Measurements from ENCODE around the gene FAM193B. TPM values are rescaled to one million over a fixed set of nuclear protein-coding genes. Genes with fewer than 3 reads are reported as not detected.

Gene FAM193B
- total and polyA plus RNA-seq, 9 of the 15 experiments (the other 6 are each of a cell fraction or from before 2014, with no cell fraction given), result 4.4 to 76.4 (median 37.3) TPM

DNA sequence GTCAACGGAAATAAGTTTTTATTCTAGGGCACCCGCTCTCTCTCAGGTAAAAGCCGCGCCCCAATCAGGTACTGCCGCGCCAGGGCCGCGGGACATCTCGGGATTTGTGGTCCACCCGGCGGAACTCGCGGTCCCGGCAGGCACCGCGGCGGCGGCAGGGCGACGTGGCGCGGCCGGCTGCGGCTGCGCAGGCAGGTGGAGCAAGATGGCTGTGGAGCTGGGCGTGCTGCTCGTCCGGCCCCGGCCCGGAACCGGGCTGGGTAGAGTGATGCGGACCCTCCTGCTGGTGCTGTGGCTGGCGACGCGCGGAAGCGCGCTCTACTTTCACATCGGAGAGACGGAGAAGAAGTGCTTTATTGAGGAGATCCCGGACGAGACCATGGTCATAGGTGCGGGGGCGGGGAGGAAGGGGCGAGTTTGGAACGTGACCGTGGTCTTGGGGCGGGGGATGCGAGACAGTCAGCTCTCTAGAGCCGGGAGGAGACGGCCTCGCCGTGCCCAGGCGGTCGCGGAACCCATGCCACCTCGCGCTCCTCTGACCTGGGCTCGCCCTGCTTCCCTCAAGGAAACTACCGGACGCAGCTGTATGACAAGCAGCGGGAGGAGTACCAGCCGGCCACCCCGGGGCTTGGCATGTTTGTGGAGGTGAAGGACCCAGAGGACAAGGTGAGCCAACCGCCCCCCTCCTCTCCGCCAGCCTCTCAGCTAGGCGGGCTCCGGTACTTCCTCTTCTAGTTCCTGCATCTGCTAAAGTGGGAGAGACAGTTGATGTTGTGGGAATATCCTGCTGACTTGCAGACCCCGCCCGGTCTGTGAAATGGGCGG, 37.9 kb upstream of the FAM193B start, which contains the start of gene TMED9:
TSS of gene TMED9 (plus strand) at position 194 of the 825 bp plus-strand sequence. CDS start at position 206, 12 bp downstream.
- H3K9me1 ChIP-seq (ENCODE audit: control insufficient read depth, insufficient read depth, low read length), result no peaks in the 10 kb centered on the region
- DNase-seq (ENCODE audit: extremely low read depth in 1 of 4, low spot score in 3 of 4) (peak; percentile 84 to 92 (median 88)), FAIRE-seq (peak; percentile 84), ATAC-seq (peak; percentile 99)
- in situ Hi-C loops (cut with MboI), result no loop called here
- POLR2A ChIA-PET, result interaction anchor here (0.6 to 1.5 kb wide), 8 partner anchors 10 to 96 kb away, joined by 3 to 8 read pairs (median 4); no protein-coding TSS in a partner anchor
- peak within 1 kb of the TSS; percentile 89 for H3K4me2 ChIP-seq (ENCODE audit: insufficient read depth, low read length)
- peak within 1 kb of the TSS; percentile 86 for H3K27ac ChIP-seq (ENCODE audit: extremely low read depth, low read depth, low read length)
- H4K20me1 ChIP-seq (replicated peaks; ENCODE audit: control insufficient read depth, insufficient read depth, low read length), result peaks cover 7% of the 10 kb centered on the region
- H3K4me3 ChIP-seq, result peak within 1 kb of the TSS; percentile 94
- intact Hi-C loops (cut with micrococcal nuclease), result no loop called here
- H3K79me2 ChIP-seq (ENCODE audit: control insufficient read depth, insufficient read depth, low read length), result peaks cover 25% of the 10 kb centered on the region
- WGBS (ENCODE audit: insufficient coverage, low coverage, missing lambda C conversion rate), result under 1% methylated on average over 59 of the region's 71 CpGs
- BruUV-seq (replicated peaks), result TSS peak; percentile 61
- peak within 1 kb of the TSS; percentile 96 for H2AFZ ChIP-seq (ENCODE audit: low read depth, low read length)
- peak within 1 kb of the TSS; percentile 95 to 98 for H3K9ac ChIP-seq (ENCODE audit: insufficient read depth in 1 of 2, low read depth in 2 of 2, low read length in 2 of 2)
- H3K27me3 ChIP-seq (ENCODE audit: control insufficient read depth in 2 of 2, insufficient read depth in 2 of 2, low read length in 2 of 2), result no peaks in the 10 kb centered on the region
- CTCF ChIA-PET (ENCODE audit: low intra/inter-chr PET ratio), result no interaction called here
- H3K4me1 ChIP-seq (replicated peaks in 1 of 2; ENCODE audit: control insufficient read depth in 2 of 2, insufficient read depth in 2 of 2, low read length in 2 of 2), result peaks cover 7 to 16% of the 10 kb centered on the region in 2 experiments; a peak in 4 of 5 replicates
- peaks cover 39% of the 10 kb centered on the region for H3K36me3 ChIP-seq (ENCODE audit: control insufficient read depth, insufficient read depth, low read length)
- H3K9me3 ChIP-seq (replicated peaks; ENCODE audit: control insufficient read depth, insufficient read depth, low read depth, low read length), result no peaks in the 10 kb centered on the region
- TF ChIP-seq GABPB1 (CRISPR knock-in tag; IDR thresholded peaks at IDR 0.05), result peak; percentile 68
- peak; percentile 92 for TF ChIP-seq POLR2AphosphoS5 (IDR thresholded peaks at IDR 0.05; ENCODE audit: control insufficient read depth, insufficient read depth, low read depth, low read length)
- TF ChIP-seq MEIS2 (IDR thresholded peaks at IDR 0.05; ENCODE audit: partially characterized antibody), result peak; percentile 82
- TF ChIP-seq, protein P1, sequence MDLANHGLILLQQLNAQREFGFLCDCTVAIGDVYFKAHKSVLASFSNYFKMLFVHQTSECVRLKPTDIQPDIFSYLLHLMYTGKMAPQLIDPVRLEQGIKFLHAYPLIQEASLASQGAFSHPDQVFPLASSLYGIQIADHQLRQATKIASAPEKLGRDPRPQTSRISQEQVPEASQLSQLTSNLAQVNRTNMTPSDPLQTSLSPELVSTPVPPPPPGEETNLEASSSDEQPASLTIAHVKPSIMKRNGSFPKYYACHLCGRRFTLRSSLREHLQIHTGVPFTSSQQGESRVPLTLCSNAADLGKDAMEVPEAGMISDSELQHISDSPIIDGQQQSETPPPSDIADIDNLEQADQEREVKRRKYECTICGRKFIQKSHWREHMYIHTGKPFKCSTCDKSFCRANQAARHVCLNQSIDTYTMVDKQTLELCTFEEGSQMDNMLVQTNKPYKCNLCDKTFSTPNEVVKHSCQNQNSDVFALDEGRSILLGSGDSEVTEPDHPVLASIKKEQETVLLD (IDR thresholded peaks at IDR 0.05), result peak; percentile 42; the same call in 1 of the 2 replicates
- no peak for TF ChIP-seq TAL1 (IDR thresholded peaks at IDR 0.05)
- peak; percentile 37; the same call in 1 of the 2 replicates for TF ChIP-seq ZNF263 (CRISPR knock-in tag; IDR thresholded peaks at IDR 0.05; ENCODE audit: borderline replicate concordance)
- peak; percentile 58 for TF ChIP-seq ZFX (CRISPR knock-in tag; IDR thresholded peaks at IDR 0.05)
- TF ChIP-seq TAF7 (tag; IDR thresholded peaks at IDR 0.05), result peak; percentile 84
- TF ChIP-seq HNRNPK (IDR thresholded peaks at IDR 0.05; ENCODE audit: low read depth, low read length, poor library complexity, severe bottlenecking), result no peak
- peak in 1 of 2 experiments; percentile 57; a peak in 1 of 4 replicates for TF ChIP-seq RCOR1 (IDR thresholded peaks at IDR 0.05; ENCODE audit: borderline replicate concordance in 1 of 2, low read depth in 2 of 2, low read length in 2 of 2)
- peak; percentile 46; the same call in 1 of the 2 replicates for TF ChIP-seq L3MBTL2 (IDR thresholded peaks at IDR 0.05)
- TF ChIP-seq SIN3A (IDR thresholded peaks at IDR 0.05; ENCODE audit: borderline replicate concordance in 2 of 2, control insufficient read depth in 1 of 2, low read depth in 2 of 2, low read length in 2 of 2), result peak in 1 of 2 experiments; percentile 76; a peak in 2 of 4 replicates
- no peak for TF ChIP-seq RFX7 (CRISPR knock-in tag; IDR thresholded peaks at IDR 0.05)
- peak; percentile 49; the same call in 1 of the 2 replicates for TF ChIP-seq E2F5 (CRISPR knock-in tag; IDR thresholded peaks at IDR 0.05)
- 0 out of 2 replicates have a peak, but pooled peaks have one; percentile 8 for TF ChIP-seq RFX5 (IDR thresholded peaks at IDR 0.05; ENCODE audit: low read depth, low read length)
- peak; percentile 47; the same call in 1 of the 2 replicates for TF ChIP-seq JUND (IDR thresholded peaks at IDR 0.05; ENCODE audit: borderline replicate concordance, low read depth, low read length)
- TF ChIP-seq JUND (tag; IDR thresholded peaks at IDR 0.05; ENCODE audit: borderline replicate concordance, low read depth, low read length), result no peak; the same call in 2 of the 3 replicates

Data from K562 (cell line).